Kidney capillary endothelial cell (primary cell): ENCODE results near the gene SLC37A2.
A peak's percentile ranks its signal among the peaks of the same experiment; 100 is the strongest.
"Not testable (repeated sequence)": the region's sequence is repeated elsewhere in the genome, so short reads cannot be mapped to it uniquely, and the experiment has no call there.

Source experiments
- DNase-seq: peaks from one replicate; pipeline ENCODE4 v3.0.0-alpha.2; 2018; ENCODE audit warnings: low spot score

Gene SLC37A2

GRCh38 chr11:125062931-125063428 lies at the start of gene SLC37A2:
Gene SLC37A2 (plus strand): TSS chr11:125063305. CDS start chr11:125063368, 63 bp downstream.
- peak; percentile 42 for DNase-seq

- DNase-seq, result no peak
Measured at GRCh38 chr11:125016413-125016812, 46.7 kb upstream of the SLC37A2 start.

GRCh38 chr11:125020342-125020741 lies 42.8 kb upstream of the SLC37A2 start:
- DNase-seq, result no peak

- no peak for DNase-seq
Measured at GRCh38 chr11:125022551-125022950, 40.6 kb upstream of the SLC37A2 start.

DNA sequence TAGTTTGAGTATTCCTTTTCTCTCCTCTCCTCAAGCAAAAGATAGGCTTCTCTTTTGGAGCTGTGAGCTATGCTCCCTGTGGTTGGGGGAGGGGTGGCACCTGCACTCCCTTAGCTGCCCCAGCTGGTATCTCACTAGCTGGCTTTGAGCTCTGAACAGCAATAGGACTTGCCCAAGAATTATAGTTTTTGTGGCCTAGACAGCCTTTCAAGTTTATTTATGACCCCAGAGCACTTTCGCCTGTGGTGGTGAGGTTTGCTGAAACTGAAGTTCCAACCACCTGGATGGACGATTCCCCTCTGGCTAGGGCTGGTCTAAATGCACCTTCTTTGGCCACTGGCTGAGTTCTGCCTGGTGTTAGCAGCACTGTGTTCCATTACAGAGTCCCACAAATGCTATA lies 37.1 kb upstream of the SLC37A2 start:
- DNase-seq, result no peak

DNA sequence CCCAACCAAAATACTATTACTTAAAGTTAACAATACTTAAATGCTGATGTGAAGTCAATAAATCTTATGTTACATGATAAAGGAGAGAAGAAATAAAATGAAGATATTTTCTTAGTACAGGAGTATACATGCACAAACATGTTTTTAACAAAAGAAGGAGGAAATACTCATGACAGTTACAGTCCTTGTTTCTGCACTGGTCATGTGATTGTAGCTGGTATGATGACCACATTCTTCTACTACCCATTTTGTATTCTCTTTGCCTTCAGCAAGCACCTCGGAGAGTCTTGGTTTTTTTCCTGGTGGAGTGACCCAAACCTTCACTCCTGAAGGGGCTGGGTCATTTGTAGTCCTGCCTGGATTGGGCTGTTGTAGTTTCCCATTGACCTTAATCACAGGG lies 33.7 kb upstream of the SLC37A2 start:
- not testable (repeated sequence) for DNase-seq

GRCh38 chr11:125036933-125037332 lies 26.2 kb upstream of the SLC37A2 start:
- DNase-seq, result peak; percentile 88

- no peak for DNase-seq
Measured at GRCh38 chr11:125049164-125049792, 13.8 kb upstream of the SLC37A2 start.

DNA sequence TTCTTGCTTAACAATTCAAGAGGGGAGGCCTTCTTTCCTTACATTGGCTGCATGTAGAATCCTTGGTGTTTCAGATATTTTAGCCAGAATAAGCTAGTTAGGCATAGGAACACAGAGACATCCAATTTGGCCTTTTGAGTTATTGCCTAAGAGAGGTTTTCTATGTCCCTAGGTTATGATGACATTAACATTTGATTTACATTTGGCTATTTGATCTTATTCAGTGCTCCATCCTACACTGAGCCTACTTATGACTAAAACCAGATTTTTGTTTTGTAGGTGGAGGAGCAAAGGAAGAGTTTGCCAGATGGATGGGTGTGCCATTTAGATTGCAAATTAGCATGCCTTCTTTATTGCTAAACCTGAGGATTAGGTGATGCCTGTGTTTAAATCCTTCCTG lies 11.1 kb upstream of the SLC37A2 start:
- DNase-seq, result no peak

DNA sequence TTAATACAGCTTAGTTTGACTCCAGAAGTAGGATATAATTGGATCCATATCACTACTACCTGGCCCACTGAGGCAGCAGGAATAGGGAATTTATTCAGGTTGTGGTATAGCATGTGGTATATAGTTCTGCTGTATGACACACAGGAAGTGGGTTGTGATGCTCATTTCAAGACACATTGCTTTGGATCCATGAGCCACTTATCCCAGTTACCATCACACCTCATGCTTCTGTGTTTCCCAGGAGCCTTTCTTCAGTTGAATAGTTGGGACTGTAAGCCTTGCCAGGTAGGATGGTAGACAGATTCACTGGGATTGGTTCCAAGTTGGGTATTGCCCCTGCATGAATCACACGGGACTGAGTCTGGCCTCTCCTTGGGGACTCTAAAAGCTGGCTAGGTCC lies 9.9 kb upstream of the SLC37A2 start:
- no peak for DNase-seq

DNA sequence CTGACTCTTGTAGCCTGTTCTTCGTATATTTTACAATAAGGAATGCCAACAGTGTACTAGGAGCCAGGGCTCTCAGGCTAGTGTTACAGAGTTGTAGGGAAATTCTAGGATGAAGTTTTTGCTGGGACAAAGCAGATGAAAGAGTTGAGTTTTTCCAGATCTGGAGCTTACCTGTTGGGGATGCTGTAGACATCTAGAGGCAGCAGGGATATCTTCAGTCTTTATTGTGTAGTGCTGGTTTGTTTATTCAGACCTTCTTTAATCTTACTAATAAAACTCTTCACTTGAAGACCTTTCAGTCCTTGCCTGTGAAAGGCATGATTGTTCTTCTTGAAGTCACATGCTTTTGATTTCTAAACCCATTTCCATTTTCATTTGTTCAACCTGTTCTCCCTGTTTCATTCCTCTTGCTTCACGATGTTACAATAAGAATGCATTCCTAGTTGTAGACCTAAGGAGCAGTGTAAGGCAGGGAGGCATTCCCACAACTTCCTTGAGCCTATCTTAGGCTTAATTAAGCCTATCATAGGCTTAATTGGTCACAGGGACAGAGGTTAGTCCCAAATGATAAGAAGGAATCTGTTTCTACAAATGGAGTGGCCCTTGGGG lies 7.9 kb upstream of the SLC37A2 start:
- DNase-seq, result no peak

DNA sequence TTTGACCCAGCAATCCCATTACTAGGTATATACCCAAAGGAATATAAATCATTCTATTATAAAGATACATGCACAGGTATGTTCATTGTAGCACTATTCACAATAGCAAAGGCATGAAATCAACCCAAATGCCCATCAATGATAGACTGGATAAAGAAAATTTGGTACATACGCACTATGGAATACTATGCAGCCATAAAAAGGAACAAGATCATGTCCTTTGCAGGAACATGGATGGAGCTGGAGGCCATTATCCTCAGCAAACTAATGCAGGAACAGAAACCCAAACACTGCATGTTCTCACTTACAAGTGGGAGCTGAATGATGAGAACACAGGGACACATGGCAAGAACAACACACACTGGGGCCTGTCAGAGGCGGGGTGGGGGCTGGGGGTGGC lies 7.0 kb upstream of the SLC37A2 start:
- not testable (repeated sequence) for DNase-seq

DNA sequence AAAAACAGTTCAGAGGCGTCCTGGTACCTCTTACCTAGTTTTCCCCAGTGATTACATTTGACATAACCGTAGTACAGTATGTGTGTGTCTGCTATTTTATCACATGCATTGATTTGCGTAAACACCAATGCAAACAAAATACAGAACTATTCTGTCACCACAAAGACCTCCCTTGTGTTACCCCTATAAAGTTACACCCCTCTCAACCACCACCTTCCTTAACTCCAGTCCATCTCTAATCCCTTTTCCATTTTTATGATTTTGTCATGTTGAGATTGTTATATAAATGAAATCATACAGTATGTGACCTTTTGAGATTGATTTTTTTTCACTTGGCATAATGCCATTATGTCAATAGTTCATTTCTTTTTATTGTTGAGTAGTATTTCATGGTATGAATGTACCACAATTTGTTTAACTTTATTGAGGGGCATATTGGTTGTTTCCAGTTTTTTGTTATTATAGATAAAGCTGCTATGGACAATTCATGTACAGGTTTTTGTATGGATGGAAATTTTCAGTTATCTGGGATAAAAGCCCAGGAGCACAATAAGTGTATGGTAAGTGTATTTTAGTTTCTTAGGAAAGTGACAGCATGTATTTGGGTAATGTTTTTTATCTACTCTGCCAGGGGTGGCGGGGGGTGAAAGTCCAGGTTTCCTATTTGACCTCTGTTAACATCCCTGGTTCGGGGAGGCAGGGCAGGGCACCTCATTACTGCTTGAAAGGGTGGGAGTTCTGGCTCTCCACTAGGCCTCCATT lies 6.0 kb upstream of the SLC37A2 start:
- DNase-seq, result no peak

DNA sequence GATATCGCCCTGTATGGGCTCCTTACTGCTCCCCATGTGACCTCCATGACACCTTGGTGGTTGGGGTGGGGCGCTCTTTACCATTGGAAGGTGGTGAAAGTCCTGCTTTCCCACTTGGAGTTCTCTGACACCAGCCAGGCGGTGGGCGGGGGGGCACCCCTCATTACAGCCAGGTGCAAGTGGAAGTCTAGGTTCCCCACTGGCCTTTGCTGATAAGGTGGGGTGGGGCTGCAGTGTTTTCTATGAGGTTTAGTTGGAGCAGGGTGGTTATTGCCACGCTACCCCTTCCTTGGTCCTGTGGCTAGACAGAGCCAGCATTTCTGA lies 5.5 kb upstream of the SLC37A2 start:
- DNase-seq, result no peak

GRCh38 chr11:125061281-125061680 lies 1.8 kb upstream of the SLC37A2 start:
- peak; percentile 7 for DNase-seq

DNA sequence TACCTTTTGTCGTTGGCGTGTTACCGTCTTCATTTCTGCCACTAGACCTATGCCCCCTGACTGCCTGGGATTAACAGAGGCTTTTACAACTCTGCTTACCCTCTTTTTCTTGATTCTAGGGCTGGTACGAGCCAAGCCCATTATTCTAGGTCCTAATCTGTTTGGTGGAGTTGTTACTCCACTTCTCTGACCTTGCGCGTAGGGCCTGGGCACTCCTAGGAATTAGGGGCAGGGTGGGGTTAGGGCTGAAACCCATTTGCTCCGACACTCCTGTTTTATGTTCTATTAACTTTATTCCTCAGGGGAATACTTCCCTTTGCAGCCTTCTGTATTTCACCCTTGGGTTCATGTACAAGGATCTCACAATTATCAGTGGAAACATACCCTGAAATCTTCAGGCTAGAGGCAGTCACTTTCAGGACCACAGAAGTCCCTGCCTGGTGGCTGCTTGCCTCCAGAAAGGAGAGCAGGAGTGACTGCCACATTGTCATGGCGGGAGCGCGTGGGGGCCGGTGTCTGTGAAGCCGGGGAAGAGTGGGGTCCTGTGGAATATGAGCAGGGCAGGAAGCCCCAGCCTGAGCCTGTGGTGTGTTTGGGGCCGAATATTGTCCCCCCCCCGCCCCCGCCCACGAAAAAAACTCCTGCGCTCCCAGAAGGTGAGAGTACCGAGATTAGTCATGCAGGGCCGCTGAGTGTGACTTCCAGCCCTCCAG lies 731 bp upstream of the SLC37A2 start:
- DNase-seq, result no peak

- no peak for DNase-seq
Measured at GRCh38 chr11:125063429-125064043, 431 bp downstream of the SLC37A2 start.

GRCh38 chr11:125064070-125064469 lies 965 bp downstream of the SLC37A2 start:
- DNase-seq, result no peak

GRCh38 chr11:125068368-125068767 lies 5.3 kb downstream of the SLC37A2 start:
- DNase-seq, result no peak

GRCh38 chr11:125069008-125069407 lies 5.9 kb downstream of the SLC37A2 start:
- DNase-seq, result no peak

- no peak for DNase-seq
Measured at GRCh38 chr11:125069796-125070195, 6.7 kb downstream of the SLC37A2 start.

- peak; percentile 22 for DNase-seq
Measured at GRCh38 chr11:125070699-125071254, 7.7 kb downstream of the SLC37A2 start.
